GM18873 (cell line): ENCODE measurements around the gene FHIT.

Experiments used
- ATAC-seq: cut with Tn5 transposase; IDR thresholded peaks from one replicate; pipeline ENCODE4 v1.9.1; 2021; ENCODE audit warnings: mild to moderate bottlenecking, moderate library complexity, moderate number of reproducible peaks; ENCODE audit not compliant: unreplicated experiment, low FRiP score

FHIT gene

DNA sequence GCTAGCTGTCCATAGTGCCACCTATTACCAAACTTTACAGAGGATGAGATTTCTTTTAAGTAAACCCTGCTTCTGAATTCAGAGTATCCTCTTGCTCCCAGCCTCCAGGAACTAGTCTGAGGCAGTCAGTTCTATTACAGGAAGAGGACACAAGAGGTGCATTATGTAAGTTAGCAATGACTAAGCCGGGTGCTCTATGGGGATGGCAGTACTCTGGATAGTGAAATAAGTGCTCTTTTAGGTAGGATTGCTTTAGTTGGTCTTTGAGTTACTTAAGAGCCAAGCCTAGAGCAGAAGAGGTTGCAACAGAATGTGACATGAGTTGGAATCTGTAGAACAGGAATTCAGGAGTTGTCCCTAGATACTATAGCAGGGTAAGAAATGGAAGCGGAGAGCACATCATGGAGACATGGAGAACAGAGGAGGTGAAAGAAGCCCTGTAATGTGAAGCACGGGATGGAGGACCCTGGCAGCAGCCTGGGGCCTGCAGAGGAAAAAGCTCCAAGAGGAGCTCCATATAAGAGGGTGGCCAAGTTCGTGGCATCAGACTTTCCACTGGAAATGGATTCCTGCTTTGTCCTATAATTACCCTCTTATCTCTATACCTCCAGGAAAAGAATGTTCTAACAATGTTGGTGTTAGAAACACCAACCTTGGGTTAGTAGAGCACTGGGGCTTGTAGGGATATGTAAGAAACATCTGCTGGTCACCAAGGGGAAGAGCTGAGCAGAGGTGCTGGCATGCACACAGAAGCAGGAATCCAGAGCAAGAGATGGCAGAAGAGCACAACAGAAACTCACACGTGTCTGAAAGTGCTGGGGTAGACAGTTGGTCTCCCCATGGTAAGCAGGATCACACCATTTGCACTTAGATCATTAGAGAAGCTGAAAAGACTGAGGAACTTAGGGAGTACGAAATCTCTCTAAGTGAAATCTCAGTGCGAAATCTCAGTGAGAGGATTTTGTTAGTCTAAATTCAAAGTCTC lies 851.1 kb downstream of the FHIT start:
- no peak for ATAC-seq

DNA sequence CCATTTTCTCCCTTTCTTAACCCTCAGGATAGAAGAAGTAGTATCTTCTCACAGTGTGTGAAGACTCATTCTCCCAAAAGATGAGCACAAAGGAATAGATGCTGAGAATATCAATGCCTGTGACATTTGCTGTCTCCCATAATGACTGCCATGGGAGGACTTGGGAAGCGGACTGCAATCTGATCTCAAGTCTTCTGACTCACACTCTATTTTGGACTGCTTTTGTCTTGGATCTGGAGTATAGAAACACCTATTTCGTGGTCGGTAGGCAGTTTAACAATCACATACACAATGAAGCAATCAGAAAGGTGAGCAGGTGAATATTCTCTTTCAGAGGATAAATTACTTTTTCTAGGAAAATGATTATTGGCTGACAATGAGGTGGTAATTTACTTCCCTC lies 852.0 kb downstream of the FHIT start:
- ATAC-seq, result no peak

DNA sequence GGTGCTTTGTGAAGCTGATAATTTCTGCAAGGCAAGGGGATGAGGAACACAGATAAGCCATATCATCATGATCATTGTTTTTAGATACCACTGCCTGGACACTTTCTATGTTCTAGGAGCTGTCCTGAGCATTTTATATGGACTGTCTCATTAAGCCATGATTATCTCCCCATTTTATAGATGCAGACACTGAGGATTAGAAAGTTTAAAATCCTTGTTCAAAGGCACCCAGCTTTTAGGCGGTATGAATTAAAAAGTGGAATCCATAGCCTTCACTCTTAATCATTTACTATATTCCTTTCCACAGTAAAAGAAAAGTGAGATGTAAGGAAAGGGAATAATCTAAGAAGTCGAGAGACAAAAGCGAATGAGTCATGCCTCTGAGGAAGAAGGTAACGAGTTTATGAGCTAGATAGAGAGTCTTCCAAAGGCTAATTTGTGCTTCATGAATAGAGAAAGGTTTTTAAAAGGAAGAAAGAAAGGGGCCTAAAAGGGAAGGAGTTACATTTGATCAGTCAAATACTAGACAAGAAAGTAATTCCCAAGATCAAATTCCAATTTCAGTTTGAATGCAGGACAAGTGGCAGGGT lies 856.0 kb downstream of the FHIT start:
- no peak for ATAC-seq

DNA sequence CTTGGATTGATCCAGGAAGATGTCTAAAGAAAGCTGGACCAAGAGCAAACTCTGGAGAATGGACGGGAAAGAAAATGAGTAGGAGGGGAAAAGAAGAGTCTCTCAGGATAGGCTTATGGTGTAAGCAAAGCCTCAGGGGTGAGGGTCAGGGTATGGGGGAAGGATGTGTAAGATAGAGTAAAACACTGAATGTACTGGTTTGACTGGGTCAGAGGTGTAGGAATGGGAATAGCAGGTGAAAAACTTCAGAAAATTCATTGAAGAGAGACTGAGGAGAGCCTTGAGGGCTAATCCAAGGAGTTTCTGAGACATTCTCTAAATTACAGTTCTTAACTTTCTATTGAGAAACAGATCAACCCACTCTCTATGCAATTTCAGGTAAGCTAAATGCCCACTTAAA lies 857.3 kb downstream of the FHIT start:
- ATAC-seq, result no peak

DNA sequence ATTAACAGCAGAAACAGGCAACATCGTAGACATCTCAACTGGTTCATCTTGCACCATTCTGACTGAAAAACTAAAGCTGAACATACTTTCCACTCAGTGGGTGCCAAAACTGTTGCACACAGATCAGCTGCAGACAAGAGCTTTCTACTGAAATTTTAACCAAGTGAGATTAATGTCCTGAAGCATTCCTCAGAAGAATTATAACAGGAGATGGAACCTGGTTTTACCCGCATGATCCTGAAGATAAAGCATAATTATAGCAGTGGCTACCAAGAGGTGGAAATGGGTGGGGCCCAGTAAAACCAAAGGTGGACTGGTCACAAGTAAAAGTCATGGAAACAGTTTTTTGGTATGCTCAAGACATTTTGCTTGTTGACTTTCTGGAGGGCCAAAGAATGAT lies 858.8 kb downstream of the FHIT start:
- no peak for ATAC-seq

DNA sequence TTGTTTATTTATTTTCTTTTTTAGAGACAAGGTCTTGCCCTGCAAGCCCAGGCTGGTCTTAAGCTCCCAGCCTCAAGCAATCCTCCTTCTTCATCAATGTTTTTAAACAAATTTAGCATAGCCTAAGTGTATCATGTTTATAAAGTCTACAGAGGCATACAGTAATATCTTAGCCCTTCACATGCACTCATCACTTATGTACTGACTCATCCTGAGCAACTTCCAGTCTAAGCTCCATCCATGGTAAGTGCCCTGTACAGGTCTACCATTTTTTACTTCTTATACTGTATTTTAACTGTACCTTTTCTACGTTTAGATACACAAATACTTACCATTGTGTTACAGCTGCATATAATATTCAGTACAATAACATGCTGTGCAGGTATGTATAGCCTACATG lies 860.0 kb downstream of the FHIT start:
- ATAC-seq, result no peak

DNA sequence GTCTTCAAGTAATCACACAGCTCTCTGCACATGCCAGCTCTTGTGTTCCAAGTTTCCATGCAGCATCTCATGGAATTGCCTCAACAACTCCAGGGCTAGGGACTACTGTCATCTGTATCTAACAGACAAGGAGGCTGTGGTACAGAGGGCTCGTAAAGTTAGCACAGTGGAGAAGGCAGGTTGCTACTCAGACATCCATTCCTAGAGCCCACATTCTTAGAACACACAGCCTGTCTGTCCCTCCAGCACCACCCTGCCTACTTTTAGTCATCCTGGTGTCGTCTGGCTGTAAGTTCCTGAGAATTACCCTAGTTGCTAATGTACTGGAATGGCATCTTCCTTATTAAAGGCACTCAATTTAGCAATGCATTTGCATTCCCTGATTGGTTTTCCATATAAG lies 862.5 kb downstream of the FHIT start:
- no peak for ATAC-seq

DNA sequence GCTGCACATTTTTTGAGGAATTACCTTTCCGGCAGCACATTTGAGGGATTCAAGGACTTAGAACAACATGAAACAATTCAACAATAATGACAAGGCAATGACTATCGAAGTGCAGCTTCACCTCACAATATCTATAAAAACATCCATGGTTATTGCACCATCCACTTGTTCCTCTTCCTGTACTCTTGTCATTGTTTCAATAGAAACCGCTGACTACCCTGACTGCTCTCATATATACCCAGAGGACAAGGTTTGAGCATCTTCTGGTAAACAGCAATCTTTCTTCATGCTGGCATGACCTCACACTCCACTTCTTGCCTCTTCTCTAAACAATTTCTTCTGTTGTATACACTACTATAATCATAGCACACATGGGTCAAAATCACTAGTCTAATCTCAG lies 864.9 kb downstream of the FHIT start:
- no peak for ATAC-seq

DNA sequence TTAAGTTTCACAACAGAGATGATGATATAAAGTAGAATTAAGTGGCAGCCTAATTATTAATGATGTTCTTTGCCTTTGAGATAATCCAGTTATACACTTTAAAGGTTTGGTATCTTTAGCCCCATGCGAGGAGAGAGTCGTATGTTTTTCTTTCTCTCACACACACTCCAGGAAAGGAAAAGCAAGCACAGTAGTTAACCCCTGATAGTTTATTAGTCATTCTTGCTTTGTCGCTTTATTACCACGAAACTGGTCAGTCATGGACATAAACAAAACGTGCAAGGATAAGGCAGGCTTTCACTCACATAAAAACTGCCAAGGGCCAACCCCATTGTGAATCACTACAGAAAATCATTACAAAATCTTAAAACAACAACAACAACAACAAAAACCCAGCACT lies 866.9 kb downstream of the FHIT start:
- ATAC-seq, result no peak

DNA sequence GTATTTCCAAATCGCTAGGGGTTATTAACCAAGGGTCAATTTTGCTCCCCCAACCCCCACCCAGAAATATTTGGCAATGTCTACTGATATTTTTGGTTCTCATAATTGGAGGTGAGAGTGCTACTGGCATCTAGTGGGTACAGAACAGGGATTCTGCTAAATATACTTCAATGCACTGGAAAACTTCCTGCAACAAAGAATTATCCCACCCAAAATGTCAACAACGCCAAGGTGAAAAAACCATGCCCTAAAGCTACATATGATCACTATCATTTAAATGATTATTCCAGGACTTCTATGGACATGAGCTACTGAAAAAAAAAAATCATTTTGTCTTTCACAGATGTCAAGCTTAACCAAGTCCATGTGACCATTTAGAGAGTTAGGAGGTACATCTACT lies 867.9 kb downstream of the FHIT start:
- ATAC-seq, result no peak

DNA sequence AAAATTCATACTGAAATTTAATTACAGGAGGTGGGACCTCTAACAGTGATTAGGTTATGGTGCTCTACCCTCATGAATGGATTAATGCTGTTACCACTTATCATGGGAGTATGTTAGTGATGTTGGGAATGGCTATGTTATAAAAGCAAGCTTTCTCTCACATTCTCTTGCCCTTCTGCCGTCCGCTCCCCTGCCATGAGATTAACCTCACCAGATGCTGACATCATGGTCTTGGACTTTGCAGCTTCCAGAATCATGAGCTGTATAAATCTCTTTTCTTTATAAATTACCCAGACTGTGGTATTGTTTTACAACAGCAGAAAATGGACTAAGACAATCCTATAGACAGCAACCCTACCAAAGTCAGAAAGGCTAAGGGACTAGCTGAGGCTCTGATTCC lies 884.8 kb downstream of the FHIT start:
- ATAC-seq, result no peak

DNA sequence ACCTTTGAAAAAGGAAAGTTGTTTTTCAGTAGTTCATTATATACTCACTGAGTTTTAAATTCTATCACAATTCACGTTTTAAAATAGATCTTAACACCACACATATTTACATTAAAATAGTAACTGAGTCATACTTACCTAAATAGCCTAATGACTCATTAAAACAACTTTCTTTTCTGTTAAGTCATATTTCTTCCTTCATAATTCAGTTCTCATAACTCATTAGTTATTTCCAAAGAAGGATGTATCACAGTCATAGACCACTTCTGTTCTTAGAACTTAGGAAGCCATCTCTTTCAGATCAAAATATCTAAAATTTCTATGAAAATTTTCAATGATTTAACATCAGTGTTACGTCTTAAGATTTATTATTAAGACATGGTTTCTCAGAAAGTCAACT lies 885.9 kb downstream of the FHIT start:
- ATAC-seq, result no peak

DNA sequence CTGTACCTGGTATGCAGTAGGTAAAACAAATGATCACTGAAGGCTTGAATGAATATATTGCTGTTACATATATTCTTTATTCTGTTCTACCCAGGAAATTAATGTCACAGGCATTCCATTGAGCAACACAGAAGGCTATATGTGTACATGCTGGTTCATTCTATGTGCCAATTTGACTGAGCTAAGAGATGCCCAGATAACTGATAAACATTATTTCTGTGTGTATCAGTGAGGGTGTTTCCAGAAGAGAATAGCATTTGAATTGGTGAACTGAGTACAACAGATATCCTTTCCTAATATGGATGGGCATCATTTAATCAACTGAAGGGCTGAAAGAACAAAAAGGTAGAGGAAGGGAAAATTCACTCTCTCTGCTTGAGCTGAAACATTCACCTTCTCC lies 886.8 kb downstream of the FHIT start:
- no peak for ATAC-seq

DNA sequence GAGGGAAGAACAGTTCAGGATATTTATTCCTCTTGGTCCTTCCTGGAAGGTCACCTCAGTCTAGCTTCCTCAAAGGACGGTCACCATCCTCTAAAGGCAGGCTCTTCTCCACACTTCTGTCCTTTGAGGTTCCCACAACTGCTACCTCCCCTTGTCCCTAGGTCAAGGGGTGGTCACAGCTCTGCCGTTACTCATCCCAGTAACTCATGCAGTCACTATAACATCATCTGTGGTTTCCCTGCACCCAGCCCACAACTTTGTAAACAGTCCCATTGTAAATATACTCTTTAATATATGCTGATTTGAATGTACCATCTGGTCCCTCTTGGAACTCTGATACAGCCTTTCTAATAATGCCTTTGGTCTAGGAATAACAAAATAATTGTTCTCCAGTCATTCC lies 887.4 kb downstream of the FHIT start:
- no peak for ATAC-seq

DNA sequence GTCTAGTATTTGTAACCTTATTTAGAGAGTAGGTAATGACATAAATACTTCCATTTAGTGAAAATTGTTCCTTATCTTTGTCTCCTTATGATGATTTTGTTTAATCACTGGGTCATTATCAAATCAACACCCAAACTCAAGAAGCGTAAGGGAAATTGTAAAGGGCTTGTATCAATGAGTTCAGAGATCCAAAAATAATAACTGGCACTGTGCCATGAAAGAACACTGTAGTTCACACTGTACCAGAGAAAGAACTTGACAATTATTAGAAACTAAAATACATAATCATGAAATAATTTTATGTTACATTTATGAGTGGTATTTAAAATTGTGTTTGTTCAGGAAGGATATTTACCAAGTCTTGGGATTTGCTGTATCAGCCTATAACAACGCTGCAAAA lies 895.4 kb downstream of the FHIT start:
- ATAC-seq, result no peak

DNA sequence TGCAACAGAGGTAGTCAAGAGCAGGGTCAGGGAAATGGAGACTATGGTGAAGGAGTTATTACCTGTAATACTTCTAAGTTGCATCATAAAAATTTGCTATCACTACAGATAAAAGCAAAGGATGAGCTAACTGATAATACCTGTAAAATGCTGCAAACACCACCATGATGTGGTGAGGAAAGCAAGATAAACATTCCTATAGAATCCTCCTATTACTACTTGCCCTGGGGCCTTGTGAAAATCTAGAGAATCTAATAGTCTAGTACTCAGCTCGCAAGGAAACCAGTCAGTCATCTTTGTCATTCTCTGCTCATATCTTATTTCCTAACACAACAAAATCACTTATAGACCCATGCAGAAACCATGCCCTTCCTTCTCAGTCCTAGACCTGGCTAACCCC lies 899.8 kb downstream of the FHIT start:
- no peak for ATAC-seq

DNA sequence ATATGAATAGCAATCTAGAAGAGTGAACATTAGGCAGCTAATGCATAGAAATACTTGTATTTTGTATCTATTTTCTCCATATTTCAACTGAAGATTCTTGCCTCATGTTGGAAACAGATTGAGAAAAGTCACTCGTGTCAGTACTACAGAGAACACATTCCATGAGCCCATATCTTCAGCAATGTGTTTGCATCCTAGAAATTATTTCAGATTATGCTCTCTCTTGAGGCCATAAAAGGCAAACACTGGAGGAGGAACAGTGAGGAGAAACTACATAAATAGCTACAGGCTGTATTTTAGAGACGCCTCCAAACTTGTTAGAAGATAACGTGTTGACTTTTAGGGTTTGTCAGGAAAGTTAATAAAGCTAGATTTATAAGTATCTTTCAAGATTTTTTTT lies 906.9 kb downstream of the FHIT start:
- ATAC-seq, result no peak

DNA sequence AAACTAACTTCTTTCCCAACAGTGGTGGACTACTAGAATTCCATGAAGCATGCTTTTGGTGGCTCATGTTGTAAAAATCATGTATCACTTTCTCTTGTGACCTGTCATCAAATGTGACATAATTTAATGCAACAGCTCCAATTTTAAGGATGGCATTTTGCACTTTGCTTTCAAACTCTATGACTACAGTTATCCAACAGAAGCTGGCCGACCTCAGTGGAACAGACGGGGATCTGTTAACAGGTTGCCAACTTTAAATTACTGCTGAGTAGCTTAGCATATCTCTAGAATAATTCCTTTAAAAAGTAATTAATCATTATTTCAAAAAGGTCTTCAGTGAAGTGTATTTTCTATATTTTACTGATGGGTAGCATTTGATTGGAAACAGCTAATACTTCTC lies 907.4 kb downstream of the FHIT start:
- no peak for ATAC-seq

DNA sequence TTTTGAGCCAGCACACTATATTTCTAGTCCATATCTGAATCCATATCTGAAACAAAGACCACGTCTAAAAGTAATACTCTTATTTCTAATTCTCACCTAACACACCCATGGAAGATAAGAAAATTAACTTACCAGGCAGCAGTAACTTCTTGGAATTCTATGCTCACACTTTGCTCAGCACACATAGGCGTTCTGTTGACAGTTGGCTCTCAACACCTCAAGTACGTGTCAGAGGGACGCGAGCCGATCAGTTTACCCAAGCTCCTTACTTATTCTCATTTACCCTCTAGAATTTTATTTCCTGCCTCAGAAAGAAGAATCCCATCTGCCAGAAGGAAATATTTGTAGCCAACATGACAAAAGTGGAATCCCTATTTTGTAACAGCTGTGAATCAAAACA lies 911.9 kb downstream of the FHIT start:
- no peak for ATAC-seq

DNA sequence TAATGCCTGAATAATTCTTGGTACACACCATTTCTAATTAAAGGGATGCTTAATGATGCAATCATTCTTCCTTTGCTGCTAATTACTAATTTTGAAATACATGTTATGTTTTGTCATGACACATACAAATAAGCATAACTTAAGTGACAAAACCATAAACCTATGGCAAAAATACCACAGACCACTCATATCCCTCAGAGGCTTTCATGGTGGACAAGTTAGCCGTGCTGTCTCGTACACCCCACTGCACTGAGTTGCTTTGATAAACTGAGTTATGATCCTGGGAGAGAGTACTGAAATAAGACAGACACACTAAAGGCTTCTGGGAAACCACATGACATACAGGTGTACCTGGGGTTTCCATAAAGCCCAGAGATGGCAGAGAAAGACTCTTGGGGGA lies 913.8 kb downstream of the FHIT start:
- ATAC-seq, result no peak

DNA sequence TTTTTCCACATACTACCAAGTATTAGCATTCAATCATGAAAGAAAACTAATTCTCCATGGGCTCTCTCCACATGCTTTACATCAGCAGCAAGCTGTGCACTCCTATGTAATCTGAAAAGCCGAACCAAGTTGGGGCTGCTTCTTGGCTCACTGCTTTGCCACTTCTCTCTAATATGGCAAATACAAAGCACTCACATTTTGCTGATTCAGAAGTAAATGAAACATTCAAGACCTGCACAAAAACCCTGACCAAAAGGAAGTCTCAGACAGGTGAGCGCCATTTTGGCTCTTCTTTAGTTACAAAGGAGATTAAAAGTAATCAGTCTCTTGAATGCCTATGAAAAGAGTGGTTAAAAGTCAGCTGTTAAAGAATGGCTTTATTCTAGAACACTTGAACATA lies 915.2 kb downstream of the FHIT start:
- no peak for ATAC-seq

DNA sequence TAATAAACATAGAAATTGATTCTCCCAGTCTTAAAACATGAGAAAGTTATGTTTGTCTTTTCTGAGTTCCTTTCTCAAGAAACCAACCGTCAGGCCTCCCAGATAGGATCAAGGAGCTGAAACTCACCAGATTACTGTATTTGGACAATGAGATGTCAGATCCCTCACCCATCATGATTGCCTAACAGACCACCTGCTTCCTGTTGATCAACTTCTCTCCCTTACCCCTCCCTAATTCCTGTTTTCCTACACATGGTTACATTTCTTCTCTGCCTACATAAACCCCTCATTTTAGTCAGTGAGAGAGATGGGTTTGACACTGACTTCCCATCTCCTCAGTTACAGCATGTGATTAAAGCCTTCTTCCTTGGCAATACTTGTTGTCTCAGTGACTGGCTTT lies 917.5 kb downstream of the FHIT start:
- no peak for ATAC-seq
